H9 (cell line): ENCODE results near the gene E2F4. TPM values are rescaled to one million over a fixed set of nuclear protein-coding genes. Genes with fewer than 3 reads are reported as not detected.

ENCODE experiments used
- DNase-seq: peaks from one replicate; pipeline ENCODE4 v3.0.0-alpha.2; 2017
- H2AFZ ChIP-seq: one replicate; pipeline ENCODE4 v1.6.1; 2013; ENCODE audit warnings: mild to moderate bottlenecking, low read length, control low read depth, moderate library complexity
- H2AK5ac ChIP-seq: 2 replicates; pipeline ENCODE4 v1.6.1; 2013; ENCODE audit warnings: low read length, control low read depth, mixed read lengths; ENCODE audit not compliant: insufficient read length
- H2BK120ac ChIP-seq: one replicate; pipeline ENCODE4 v1.6.1; 2013; ENCODE audit warnings: low read depth, mild to moderate bottlenecking, low read length, control low read depth, inconsistent platforms; ENCODE audit not compliant: poor library complexity, severe bottlenecking
- H2BK12ac ChIP-seq: 2 replicates; pipeline ENCODE4 v1.6.1; 2013; ENCODE audit warnings: low read length, control low read depth, mixed read lengths, low read depth; ENCODE audit not compliant: insufficient read length
- H2BK15ac ChIP-seq: 2 replicates; pipeline ENCODE4 v1.6.1; 2013; ENCODE audit warnings: low read depth, low read length, control low read depth
- H2BK20ac ChIP-seq: one replicate; pipeline ENCODE4 v1.6.1; 2013; ENCODE audit warnings: low read depth, mild to moderate bottlenecking, low read length, control low read depth, inconsistent platforms; ENCODE audit not compliant: poor library complexity, severe bottlenecking
- H2BK5ac ChIP-seq: 2 replicates; pipeline ENCODE4 v1.6.1; 2013; ENCODE audit warnings: low read length, control low read depth, mixed read lengths; ENCODE audit not compliant: insufficient read length
- H3K14ac ChIP-seq: 2 replicates; pipeline ENCODE4 v1.6.1; 2013; ENCODE audit warnings: low read length, control low read depth; ENCODE audit not compliant: insufficient read depth
- H3K18ac ChIP-seq: 2 replicates; pipeline ENCODE4 v1.6.1; 2013; ENCODE audit warnings: low read depth, mild to moderate bottlenecking, mixed read lengths, low read length, control low read depth; ENCODE audit not compliant: insufficient read length
- H3K23ac ChIP-seq: 2 replicates; pipeline ENCODE4 v1.6.1; 2013; ENCODE audit warnings: low read length, control low read depth, mixed read lengths, low read depth; ENCODE audit not compliant: insufficient read length
- H3K23me2 ChIP-seq: 2 replicates; pipeline ENCODE4 v1.6.1; 2013; ENCODE audit warnings: low read depth, mild to moderate bottlenecking, mixed read lengths, low read length, control low read depth; ENCODE audit not compliant: insufficient read length, poor library complexity, severe bottlenecking
- H3K27ac ChIP-seq: 2 replicates; pipeline ENCODE4 v1.5.1; 2013; ENCODE audit warnings: low read length, control low read depth, mixed read lengths, low read depth; ENCODE audit not compliant: insufficient read length
- H3K27me3 ChIP-seq: 2 replicates; pipeline ENCODE4 v1.6.1; 2013; ENCODE audit warnings: low read length, control low read depth, inconsistent platforms; ENCODE audit not compliant: insufficient read depth
- H3K4ac ChIP-seq: 2 replicates; pipeline ENCODE4 v1.6.1; 2013; ENCODE audit warnings: low read depth, mild to moderate bottlenecking, control low read depth, inconsistent platforms, low read length, moderate library complexity
- H3K4me1 ChIP-seq: 2 replicates; pipeline ENCODE4 v1.6.1; 2013; ENCODE audit warnings: low read length, control low read depth, inconsistent platforms; ENCODE audit not compliant: insufficient read depth
- H3K4me2 ChIP-seq: 2 replicates; pipeline ENCODE4 v1.6.1; 2013; ENCODE audit warnings: low read length, control low read depth, mixed read lengths; ENCODE audit not compliant: insufficient read length, insufficient read depth
- H3K56ac ChIP-seq: 2 replicates; pipeline ENCODE4 v1.6.1; 2013; ENCODE audit warnings: low read depth, mild to moderate bottlenecking, mixed read lengths, low read length, control low read depth; ENCODE audit not compliant: insufficient read length
- H3K79me1 ChIP-seq: 2 replicates; pipeline ENCODE4 v1.6.1; 2013; ENCODE audit warnings: low read depth, mild to moderate bottlenecking, moderate library complexity, low read length, control low read depth, inconsistent platforms; ENCODE audit not compliant: insufficient read depth, poor library complexity, severe bottlenecking
- H3K79me2 ChIP-seq: 2 replicates; pipeline ENCODE4 v1.6.1; 2013; ENCODE audit warnings: low read length, control low read depth, inconsistent platforms; ENCODE audit not compliant: insufficient read depth
- H3K9ac ChIP-seq: 2 replicates; pipeline ENCODE4 v1.6.1; 2013; ENCODE audit warnings: low read length, control low read depth, mixed read lengths; ENCODE audit not compliant: insufficient read length; ENCODE audit errors: extremely low read depth
- H3K9me3 ChIP-seq: one replicate; pipeline ENCODE4 v1.6.1; 2013; ENCODE audit warnings: low read depth, low read length, inconsistent platforms; ENCODE audit not compliant: control insufficient read depth
- H3T11ph ChIP-seq: one replicate; pipeline ENCODE4 v1.6.1; 2013; ENCODE audit warnings: mild to moderate bottlenecking, low read length, control low read depth, inconsistent platforms
- H4K20me1 ChIP-seq: one replicate; pipeline ENCODE4 v1.6.1; 2013; ENCODE audit not compliant: control insufficient read depth, insufficient read length, insufficient read depth
- H4K5ac ChIP-seq: 2 replicates; pipeline ENCODE4 v1.6.1; 2013; ENCODE audit warnings: low read depth, mild to moderate bottlenecking, mixed read lengths, low read length, control low read depth; ENCODE audit not compliant: insufficient read length
- H4K8ac ChIP-seq: replicated peaks from 2 replicates; pipeline ENCODE4 v1.6.1; 2013; ENCODE audit warnings: low read length, control low read depth, mixed read lengths, low read depth; ENCODE audit not compliant: insufficient read length
- H4K91ac ChIP-seq: 2 replicates; pipeline ENCODE4 v1.6.1; 2013; ENCODE audit warnings: low read depth, mild to moderate bottlenecking, moderate library complexity, mixed read lengths, low read length, control low read depth; ENCODE audit not compliant: insufficient read length
- H3K27ac Mint-ChIP-seq, 3 experiments: 2 replicates in 2 of 3; 3 replicates in 1 of 3; pipeline ENCODE4 v1.8.0; 2020 to 2021; ENCODE audit warnings: mixed read lengths in 3 of 3, mild to moderate bottlenecking in 1 of 3, moderate library complexity in 1 of 3
- H3K27me3 Mint-ChIP-seq: 2 replicates; pipeline ENCODE4 v1.8.0; 2021; ENCODE audit warnings: low read depth, mild to moderate bottlenecking, moderate library complexity, mixed read lengths
- H3K36me3 Mint-ChIP-seq, 3 experiments: 2 replicates in 2 of 3; 3 replicates in 1 of 3; pipeline ENCODE4 v1.8.0; 2020 to 2021; ENCODE audit warnings: low read depth in 3 of 3, mixed read lengths in 3 of 3; ENCODE audit not compliant: insufficient read depth in 1 of 3
- H3K4me1 Mint-ChIP-seq, 2 experiments: 2 replicates each; pipeline ENCODE4 v1.8.0; 2020; ENCODE audit warnings: mixed read lengths in 2 of 2
- H3K4me3 Mint-ChIP-seq, 2 experiments: 2 replicates in 1 of 2; 3 replicates in 1 of 2; pipeline ENCODE4 v1.8.0; 2020 to 2021; ENCODE audit warnings: mild to moderate bottlenecking in 2 of 2, mixed read lengths in 2 of 2, moderate library complexity in 1 of 2
- H3K9me3 Mint-ChIP-seq, 2 experiments: 2 replicates in 1 of 2; 3 replicates in 1 of 2; pipeline ENCODE4 v1.8.0; 2020; ENCODE audit warnings: mild to moderate bottlenecking in 2 of 2, mixed read lengths in 2 of 2, moderate library complexity in 1 of 2
- WGBS: extraction: QIAGEN DNeasy Blood & Tissue Kit; methylation state at CpG from one replicate; pipeline ENCODE4 v1.1.7; 2013; ENCODE audit warnings: missing lambda C conversion rate, low lambda C conversion rate, mixed read lengths; ENCODE audit not compliant: insufficient read length; ENCODE audit errors: extremely low coverage; 5-methylcytosine and 5-hydroxymethylcytosine counted together
- total RNA-seq: library from RNA; stranded (reverse); gene quantifications from 2 replicates; pipeline ENCODE4 v1.2.1, GENCODE V29; 2021
- TF ChIP-seq, protein P1 (sequence below): fragments of 200-600 bp; sonication (generic); conservative IDR thresholded peaks from 3 replicates; pipeline ENCODE4 v1.8.0; 2021; ENCODE audit warnings: antibody characterized with exemption, mild to moderate bottlenecking

E2F4 gene
- total RNA-seq, 1 experiment from 2014 or later, result 116 TPM

DNA sequence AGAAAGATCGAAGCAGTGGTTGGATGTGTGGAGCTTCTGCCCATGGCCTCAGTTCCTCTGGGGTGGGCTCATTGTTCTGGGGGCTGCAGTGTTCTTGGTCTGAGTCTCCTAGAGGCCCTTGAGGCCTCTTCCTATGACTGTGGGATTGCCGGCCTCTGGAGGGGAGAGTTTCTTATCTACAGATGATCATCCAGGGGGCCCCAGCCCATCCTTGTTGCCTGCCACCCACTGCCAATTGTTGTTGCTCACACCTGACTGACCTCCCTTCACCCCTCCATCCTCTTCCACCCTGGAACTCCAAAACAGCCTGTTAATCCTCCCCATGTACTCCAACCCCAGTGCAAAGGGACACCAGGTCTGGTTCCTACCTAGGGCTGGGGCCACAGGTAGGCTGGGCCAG lies 47.0 kb upstream of the E2F4 start:
- no peaks in the 10 kb centered on the region for H3K79me2 ChIP-seq
- Mint-ChIP-seq H3K36me3 (peaks cover 21 to 83% (median 83%) of the 10 kb centered on the region in 3 experiments), H3K4me3 (no peak overlapping the region), H3K27ac (no peak overlapping the region; a peak in 1 of 7 replicates), H3K4me1 (peaks cover 3% of the 10 kb centered on the region in 2 experiments; a peak in 2 of 4 replicates), H3K27me3 (no peaks in the 10 kb centered on the region; the same call in 1 of the 2 replicates), H3K9me3 (peaks cover 0 to 3% of the 10 kb centered on the region in 2 experiments; a peak in 1 of 5 replicates)
- H3K18ac ChIP-seq, result no peak overlapping the region
- H3K79me1 ChIP-seq, result no peaks in the 10 kb centered on the region
- H3K23me2 ChIP-seq, result no peaks in the 10 kb centered on the region
- no peak overlapping the region for H3K14ac ChIP-seq
- H3K23ac ChIP-seq, result no peak overlapping the region
- no peak overlapping the region for H3K4me2 ChIP-seq
- WGBS, result no CpG with 5 or more reads among the region's 2 CpGs
- no peak overlapping the region for H2BK20ac ChIP-seq
- H2BK12ac ChIP-seq, result no peak overlapping the region
- no peak overlapping the region for H2AK5ac ChIP-seq
- no peak overlapping the region for H3K27ac ChIP-seq
- H3K9ac ChIP-seq, result no peak overlapping the region
- no peak overlapping the region for H3K4ac ChIP-seq
- no peak overlapping the region for H4K8ac ChIP-seq
- no peaks in the 10 kb centered on the region for H3K9me3 ChIP-seq
- H3K56ac ChIP-seq, result no peak overlapping the region
- H2BK15ac ChIP-seq, result no peak overlapping the region
- no peak overlapping the region for H4K5ac ChIP-seq
- no peak for DNase-seq
- H4K20me1 ChIP-seq, result no peaks in the 10 kb centered on the region
- no peak overlapping the region for H3T11ph ChIP-seq
- H3K4me1 ChIP-seq, result no peaks in the 10 kb centered on the region
- no peak overlapping the region for H2BK120ac ChIP-seq
- H3K27me3 ChIP-seq, result no peaks in the 10 kb centered on the region
- H2AFZ ChIP-seq, result no peak overlapping the region
- H2BK5ac ChIP-seq, result no peak overlapping the region
- H4K91ac ChIP-seq, result no peak overlapping the region
- TF ChIP-seq, protein P1, sequence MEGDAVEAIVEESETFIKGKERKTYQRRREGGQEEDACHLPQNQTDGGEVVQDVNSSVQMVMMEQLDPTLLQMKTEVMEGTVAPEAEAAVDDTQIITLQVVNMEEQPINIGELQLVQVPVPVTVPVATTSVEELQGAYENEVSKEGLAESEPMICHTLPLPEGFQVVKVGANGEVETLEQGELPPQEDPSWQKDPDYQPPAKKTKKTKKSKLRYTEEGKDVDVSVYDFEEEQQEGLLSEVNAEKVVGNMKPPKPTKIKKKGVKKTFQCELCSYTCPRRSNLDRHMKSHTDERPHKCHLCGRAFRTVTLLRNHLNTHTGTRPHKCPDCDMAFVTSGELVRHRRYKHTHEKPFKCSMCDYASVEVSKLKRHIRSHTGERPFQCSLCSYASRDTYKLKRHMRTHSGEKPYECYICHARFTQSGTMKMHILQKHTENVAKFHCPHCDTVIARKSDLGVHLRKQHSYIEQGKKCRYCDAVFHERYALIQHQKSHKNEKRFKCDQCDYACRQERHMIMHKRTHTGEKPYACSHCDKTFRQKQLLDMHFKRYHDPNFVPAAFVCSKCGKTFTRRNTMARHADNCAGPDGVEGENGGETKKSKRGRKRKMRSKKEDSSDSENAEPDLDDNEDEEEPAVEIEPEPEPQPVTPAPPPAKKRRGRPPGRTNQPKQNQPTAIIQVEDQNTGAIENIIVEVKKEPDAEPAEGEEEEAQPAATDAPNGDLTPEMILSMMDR, result no peak
